ENCODE results near the gene LAPTM4A. TPM values are rescaled to one million over a fixed set of nuclear protein-coding genes. Genes with fewer than 3 reads are reported as not detected.
A peak's percentile ranks its signal among the peaks of the same experiment; 100 is the strongest.
"Not testable (repeated sequence)": the region's sequence is repeated elsewhere in the genome, so short reads cannot be mapped to it uniquely, and the experiment has no call there.

Gene LAPTM4A
- total RNA-seq, 2 donors from 2014 or later: 285 to 291 TPM

- peak overlapping the region; percentile 89 for H3K9ac ChIP-seq (ENCODE audit: extremely low read depth, low read length, poor library complexity, severe bottlenecking)
Measured at GRCh38 chr2:20049637-20050036, 1.8 kb downstream of the LAPTM4A start.

GRCh38 chr2:20048488-20049448 is 2.7 kb downstream of the LAPTM4A start:
- Mint-ChIP-seq H3K9me3 (no peaks in the 10 kb centered on the region), H3K4me1 (peaks cover 32% of the 10 kb centered on the region), H3K4me3 (no peak overlapping the region), H3K36me3 (ENCODE audit: low read depth) (peaks cover 3% of the 10 kb centered on the region), H3K27me3 (ENCODE audit: insufficient read depth) (no peaks in the 10 kb centered on the region), H3K27ac (peak overlapping the region; percentile 59)
- H3K9ac ChIP-seq (ENCODE audit: extremely low read depth, low read length, poor library complexity, severe bottlenecking): peak overlapping the region; percentile 89
- no peaks in the 10 kb centered on the region for H3K27me3 ChIP-seq (ENCODE audit: control insufficient read depth, insufficient read depth, low read length, poor library complexity, severe bottlenecking)
- peaks cover 1% of the 10 kb centered on the region for H3K4me1 ChIP-seq (ENCODE audit: control insufficient read depth, insufficient read depth, low read length)
- H3K4me3 ChIP-seq (ENCODE audit: low read length): peak overlapping the region; percentile 97
- no peaks in the 10 kb centered on the region for H3K9me3 ChIP-seq (ENCODE audit: control insufficient read depth, low read length)
- no peak for TF ChIP-seq CTCF (conservative IDR thresholded peaks at IDR 0.05)
- DNase-seq: no peak
- H3K27ac ChIP-seq (ENCODE audit: low read depth, low read length): peak overlapping the region; percentile 81
- H3K36me3 ChIP-seq (ENCODE audit: control insufficient read depth, insufficient read depth, low read length): peaks cover 5% of the 10 kb centered on the region
- WGBS, 2 experiments (ENCODE audit: insufficient coverage in 1 of 2, insufficient read length in 1 of 2): 61% methylated on average over 6 of the region's 6 CpGs; no CpG with 5 or more reads in 1 of the 2 experiments

More at GRCh38 chr2:20049637-20050036, 1.8 kb downstream of the LAPTM4A start:
- Mint-ChIP-seq H3K27me3 (ENCODE audit: insufficient read depth) (no peaks in the 10 kb centered on the region), H3K9me3 (no peaks in the 10 kb centered on the region), H3K36me3 (ENCODE audit: low read depth) (peaks cover 3% of the 10 kb centered on the region), H3K4me1 (peaks cover 24% of the 10 kb centered on the region), H3K27ac (no peak overlapping the region), H3K4me3 (no peak overlapping the region)
- DNase-seq: no peak
- Histone ChIP-seq H3K27ac (ENCODE audit: low read depth, low read length) (peak overlapping the region; percentile 81), H3K36me3 (ENCODE audit: control insufficient read depth, insufficient read depth, low read length) (peaks cover 4% of the 10 kb centered on the region), H3K4me1 (ENCODE audit: control insufficient read depth, insufficient read depth, low read length) (no peaks in the 10 kb centered on the region), H3K27me3 (ENCODE audit: control insufficient read depth, insufficient read depth, low read length, poor library complexity, severe bottlenecking) (no peaks in the 10 kb centered on the region), H3K9me3 (ENCODE audit: control insufficient read depth, low read length) (no peaks in the 10 kb centered on the region), H3K4me3 (ENCODE audit: low read length) (peak overlapping the region; percentile 97)
- WGBS, 2 experiments (ENCODE audit: insufficient coverage in 1 of 2, insufficient read length in 1 of 2): 5 to 15% methylated on average over 3 to 4 of the region's 4 CpGs
- no peak for TF ChIP-seq CTCF (conservative IDR thresholded peaks at IDR 0.05)

GRCh38 chr2:20045712-20046292 is 5.6 kb downstream of the LAPTM4A start:
- H3K9ac ChIP-seq (ENCODE audit: extremely low read depth, low read length, poor library complexity, severe bottlenecking); DNase-seq; H3K27ac Mint-ChIP-seq; H3K4me3 Mint-ChIP-seq; H3K4me1 ChIP-seq (ENCODE audit: control insufficient read depth, insufficient read depth, low read length); H3K9me3 Mint-ChIP-seq; H3K27me3 ChIP-seq (ENCODE audit: control insufficient read depth, insufficient read depth, low read length, poor library complexity, severe bottlenecking); H3K27me3 Mint-ChIP-seq (ENCODE audit: insufficient read depth); H3K27ac ChIP-seq (ENCODE audit: low read depth, low read length); H3K9me3 ChIP-seq (ENCODE audit: control insufficient read depth, low read length): not testable (repeated sequence)
- Histone ChIP-seq H3K36me3 (ENCODE audit: control insufficient read depth, insufficient read depth, low read length) (peaks cover 18% of the 10 kb centered on the region), H3K4me3 (ENCODE audit: low read length) (peak overlapping the region; percentile 27)
- peaks cover 13% of the 10 kb centered on the region for H3K36me3 Mint-ChIP-seq (ENCODE audit: low read depth)
- 29 to 68% methylated on average over 1 to 3 of the region's 4 CpGs for WGBS, 2 experiments (ENCODE audit: insufficient coverage in 1 of 2, insufficient read length in 1 of 2)
- peaks cover 50% of the 10 kb centered on the region for H3K4me1 Mint-ChIP-seq

Data from endodermal cell (in vitro differentiated cells).